Neutrophil (primary cell): Measurements from ENCODE around the gene FYCO1.
"Not testable (repeated sequence)": the region's sequence is repeated elsewhere in the genome, so short reads cannot be mapped to it uniquely, and the experiment has no call there.

Experiments used
- H3K27ac ChIP-seq: fragments of 200-600 bp; sonication (generic); 2 replicates; pipeline ENCODE4 v1.5.1; 2016; ENCODE audit warnings: mild to moderate bottlenecking, moderate library complexity
- H3K27me3 ChIP-seq: fragments of 200-600 bp; sonication (generic); 2 replicates; pipeline ENCODE4 v1.6.0; 2016; ENCODE audit warnings: mild to moderate bottlenecking
- H3K36me3 ChIP-seq: fragments of 200-600 bp; sonication (generic); 2 replicates; pipeline ENCODE4 v1.5.1; 2017
- H3K4me1 ChIP-seq, 2 experiments: fragments of 200-600 bp in 1 of 2; sonication (generic) in 1 of 2; 1 replicate in 1 of 2; 2 replicates in 1 of 2; pipeline versions ENCODE4 v1.5.1 to v1.6.1; 2013 to 2016; ENCODE audit warnings: low read depth in 1 of 2, low read length in 1 of 2, mild to moderate bottlenecking in 1 of 2, moderate library complexity in 1 of 2; ENCODE audit not compliant: control insufficient read depth in 1 of 2, insufficient read depth in 1 of 2
- H3K4me3 ChIP-seq, 2 experiments: fragments of 200-600 bp in 1 of 2; sonication (generic) in 1 of 2; 1 replicate in 1 of 2; 2 replicates in 1 of 2; pipeline ENCODE4 v1.5.1; 2013 to 2016; ENCODE audit warnings: low read depth in 1 of 2, low read length in 1 of 2, mild to moderate bottlenecking in 1 of 2, moderate library complexity in 1 of 2
- H3K9me3 ChIP-seq: fragments of 200-600 bp; sonication (generic); 2 replicates; pipeline ENCODE4 v1.5.1; 2016
- TF ChIP-seq, protein P1 (sequence below): fragments of 200-600 bp; sonication (generic); IDR thresholded peaks from 2 replicates; pipeline ENCODE4 v1.5.1; 2016; ENCODE audit warnings: antibody characterized with exemption

FYCO1 gene

DNA sequence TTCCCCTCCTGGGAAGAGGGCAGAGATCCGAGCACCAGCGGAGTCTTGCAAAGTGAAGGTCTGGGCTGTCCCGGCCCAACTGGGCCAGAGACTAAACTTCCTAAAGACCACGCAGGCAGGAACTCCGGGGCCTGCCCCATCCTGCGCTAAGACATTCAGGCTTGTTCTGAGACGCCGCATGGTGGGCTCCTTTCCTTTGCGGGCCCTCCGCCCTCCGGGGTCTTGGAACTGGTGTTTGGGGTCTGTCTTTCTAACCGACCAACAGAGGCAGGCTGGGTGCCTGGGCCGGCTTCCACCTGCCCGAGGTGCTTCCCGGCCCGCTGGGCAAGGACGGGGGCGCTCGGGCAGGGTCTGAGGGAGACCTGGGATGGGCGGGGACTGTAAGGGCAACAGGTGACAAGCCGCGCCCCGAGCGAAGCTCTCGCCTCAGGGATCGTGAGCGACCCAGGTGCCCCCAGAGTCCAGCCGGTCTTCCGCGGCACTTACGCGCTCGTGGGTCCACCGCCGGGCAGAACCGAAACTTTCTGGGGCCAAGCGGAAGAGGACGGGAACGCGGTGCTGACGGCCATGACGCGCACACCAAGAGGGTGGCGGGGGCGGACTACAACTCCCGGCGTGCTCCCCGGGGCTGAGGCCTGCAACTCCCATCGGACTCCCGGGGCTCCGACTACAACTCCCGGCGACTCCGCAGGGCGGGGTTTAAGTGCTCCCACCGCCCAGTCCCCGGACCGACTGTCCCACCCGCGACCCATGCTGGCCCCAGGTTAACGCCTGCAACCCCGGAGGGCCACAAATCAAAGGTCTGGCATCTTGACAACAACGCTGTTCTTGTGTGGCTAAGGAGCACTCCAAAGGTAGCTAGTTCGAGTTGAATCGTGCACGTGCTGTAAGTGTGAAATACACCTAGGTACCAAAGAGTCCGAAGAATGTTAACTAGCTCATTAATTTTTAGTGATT, at the start of gene FYCO1:
TSS of gene FYCO1 (minus strand) at position 589 of the 957 bp plus-strand sequence. CDS start 10,914 bp downstream, outside the sequence.
- Histone ChIP-seq H3K4me3 (peak within 1 kb of the TSS; percentile 85 to 88), H3K27me3 (peaks cover 64% of the 10 kb centered on the region), H3K36me3 (no peaks in the 10 kb centered on the region), H3K9me3 (no peaks in the 10 kb centered on the region), H3K27ac (peak within 1 kb of the TSS; percentile 74), H3K4me1 (peaks cover 47 to 50% of the 10 kb centered on the region in 2 experiments)
- TF ChIP-seq, protein P1, sequence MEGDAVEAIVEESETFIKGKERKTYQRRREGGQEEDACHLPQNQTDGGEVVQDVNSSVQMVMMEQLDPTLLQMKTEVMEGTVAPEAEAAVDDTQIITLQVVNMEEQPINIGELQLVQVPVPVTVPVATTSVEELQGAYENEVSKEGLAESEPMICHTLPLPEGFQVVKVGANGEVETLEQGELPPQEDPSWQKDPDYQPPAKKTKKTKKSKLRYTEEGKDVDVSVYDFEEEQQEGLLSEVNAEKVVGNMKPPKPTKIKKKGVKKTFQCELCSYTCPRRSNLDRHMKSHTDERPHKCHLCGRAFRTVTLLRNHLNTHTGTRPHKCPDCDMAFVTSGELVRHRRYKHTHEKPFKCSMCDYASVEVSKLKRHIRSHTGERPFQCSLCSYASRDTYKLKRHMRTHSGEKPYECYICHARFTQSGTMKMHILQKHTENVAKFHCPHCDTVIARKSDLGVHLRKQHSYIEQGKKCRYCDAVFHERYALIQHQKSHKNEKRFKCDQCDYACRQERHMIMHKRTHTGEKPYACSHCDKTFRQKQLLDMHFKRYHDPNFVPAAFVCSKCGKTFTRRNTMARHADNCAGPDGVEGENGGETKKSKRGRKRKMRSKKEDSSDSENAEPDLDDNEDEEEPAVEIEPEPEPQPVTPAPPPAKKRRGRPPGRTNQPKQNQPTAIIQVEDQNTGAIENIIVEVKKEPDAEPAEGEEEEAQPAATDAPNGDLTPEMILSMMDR: peak; percentile 39

DNA sequence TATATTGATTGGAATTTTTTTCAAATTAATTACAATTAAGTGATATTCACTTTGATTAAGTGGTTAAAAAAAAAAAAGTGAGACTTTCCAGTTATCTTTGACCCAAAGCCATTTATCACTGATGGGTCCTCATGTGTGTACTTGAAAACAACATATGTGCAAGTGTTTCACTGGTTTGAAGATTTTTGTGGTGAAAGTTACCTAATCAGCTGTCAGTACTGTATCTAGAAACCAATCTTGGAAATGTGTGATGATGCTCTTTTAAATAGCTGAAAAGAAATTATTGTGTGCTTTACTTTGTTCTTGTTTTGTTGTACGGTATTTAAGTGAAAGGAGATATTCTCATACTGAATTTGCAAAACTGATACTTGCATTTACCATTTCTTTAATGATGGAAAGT, 43.3 kb upstream of the FYCO1 start:
- Histone ChIP-seq H3K27ac (no peak overlapping the region), H3K9me3 (no peaks in the 10 kb centered on the region)
- TF ChIP-seq, protein P1: no peak

DNA sequence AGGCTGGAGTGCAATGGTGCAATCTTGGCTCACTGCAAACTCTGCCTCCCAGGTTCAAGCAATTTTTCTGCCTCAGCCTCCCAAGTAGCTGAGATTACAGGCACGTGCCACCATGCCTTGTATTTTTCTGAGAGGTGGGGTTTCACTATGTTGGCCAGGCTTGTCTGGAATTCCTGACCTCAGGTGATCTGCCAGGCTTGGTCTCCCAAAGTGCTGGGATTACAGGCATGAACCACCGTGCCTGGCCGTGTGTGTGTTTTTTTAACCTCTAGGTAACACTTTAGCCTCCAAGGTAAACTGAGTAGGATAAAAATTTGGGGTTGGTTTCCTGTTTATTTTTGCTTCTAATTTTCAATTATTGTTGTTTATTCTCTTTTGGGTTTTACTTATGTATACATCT, 42.4 kb upstream of the FYCO1 start:
- not testable (repeated sequence) for H3K27ac ChIP-seq, H3K4me3 ChIP-seq, H3K4me1 ChIP-seq, H3K36me3 ChIP-seq, H3K9me3 ChIP-seq, H3K27me3 ChIP-seq

More for the DNA sequence above, 43.3 kb upstream of the FYCO1 start:
- no peaks in the 10 kb centered on the region for H3K36me3 ChIP-seq
- H3K4me3 ChIP-seq: no peak overlapping the region
- no peaks in the 10 kb centered on the region for H3K4me1 ChIP-seq
- H3K27me3 ChIP-seq: no peaks in the 10 kb centered on the region

DNA sequence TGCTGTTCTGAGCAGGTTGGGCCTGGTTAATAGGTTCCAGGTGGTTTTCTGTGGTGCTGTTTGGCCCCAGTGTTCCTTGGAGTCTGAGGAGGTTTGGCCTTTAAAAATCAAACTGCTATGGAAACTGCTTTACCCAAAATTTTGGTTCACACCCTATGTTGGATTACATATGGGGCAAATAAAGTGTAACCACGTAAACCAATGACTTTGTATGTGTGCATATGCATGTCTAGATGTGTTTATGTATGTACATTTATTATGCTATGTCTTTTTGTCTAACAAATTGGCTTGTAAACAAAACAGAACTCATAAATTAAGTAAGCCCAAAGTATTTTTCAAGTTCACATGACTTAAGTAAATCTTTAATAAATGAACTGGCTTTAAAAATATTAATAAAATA, 40.6 kb upstream of the FYCO1 start:
- Histone ChIP-seq H3K36me3 (no peaks in the 10 kb centered on the region), H3K9me3 (no peaks in the 10 kb centered on the region), H3K27ac (no peak overlapping the region), H3K27me3 (no peaks in the 10 kb centered on the region), H3K4me3 (no peak overlapping the region), H3K4me1 (no peaks in the 10 kb centered on the region)
- TF ChIP-seq, protein P1: no peak

DNA sequence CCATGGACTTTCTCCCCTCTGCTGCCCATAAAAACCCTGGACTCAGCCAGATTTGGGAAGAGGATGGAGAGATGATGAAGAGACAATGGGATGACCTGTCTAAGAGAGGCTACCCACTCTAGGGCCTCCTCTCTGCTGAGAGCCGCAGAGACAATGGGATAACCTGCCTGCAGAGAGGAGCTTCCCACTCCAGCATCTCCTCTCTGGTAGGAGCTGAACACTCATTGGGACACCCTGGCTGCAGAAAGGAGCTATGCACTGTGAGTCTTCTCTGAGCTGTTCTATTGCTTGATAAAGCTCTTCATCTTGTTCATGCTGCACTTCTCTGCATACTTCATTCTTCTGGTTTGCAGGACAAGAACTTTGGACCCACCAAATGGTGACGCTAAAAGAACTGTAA, 36.1 kb upstream of the FYCO1 start:
- TF ChIP-seq, protein P1: no peak
- H3K9me3 ChIP-seq: no peaks in the 10 kb centered on the region
- no peak overlapping the region for H3K27ac ChIP-seq
- H3K4me1 ChIP-seq: no peaks in the 10 kb centered on the region
- no peak overlapping the region for H3K4me3 ChIP-seq
- H3K27me3 ChIP-seq: no peaks in the 10 kb centered on the region
- H3K36me3 ChIP-seq: no peaks in the 10 kb centered on the region

DNA sequence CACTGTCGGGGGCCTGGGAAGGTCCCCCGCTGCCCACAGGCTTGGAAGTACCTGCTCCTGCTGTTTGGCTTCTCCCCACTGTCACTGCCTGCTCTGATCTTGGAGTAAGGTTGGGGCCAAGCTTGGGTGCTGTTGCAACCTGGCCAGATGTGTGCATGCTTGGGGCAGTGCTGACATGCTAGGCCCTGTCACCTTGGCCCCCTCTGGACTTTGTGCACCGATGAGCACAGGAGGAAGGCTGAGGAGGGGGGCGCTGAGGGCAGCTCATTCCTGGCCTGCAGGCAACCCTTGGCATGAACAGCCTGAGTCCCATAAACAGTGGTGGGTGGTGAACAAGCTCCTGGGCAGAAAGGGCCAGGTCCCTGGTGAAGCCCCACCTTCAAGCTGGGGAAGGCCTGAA, 35.6 kb upstream of the FYCO1 start:
- TF ChIP-seq, protein P1: no peak
- no peaks in the 10 kb centered on the region for H3K36me3 ChIP-seq
- no peaks in the 10 kb centered on the region for H3K4me1 ChIP-seq
- H3K9me3 ChIP-seq: no peaks in the 10 kb centered on the region
- no peak overlapping the region for H3K4me3 ChIP-seq
- H3K27ac ChIP-seq: no peak overlapping the region
- no peaks in the 10 kb centered on the region for H3K27me3 ChIP-seq
